Activated CD4-positive, alpha-beta T cell treated with anti-CD3 and anti-CD28 coated beads for 1 hour (primary cell): ENCODE results near the gene OR5C1.
"Not testable (repeated sequence)": the region's sequence is repeated elsewhere in the genome, so short reads cannot be mapped to it uniquely, and the experiment has no call there.

Source experiments
- DNase-seq: peaks from one replicate; pipeline ENCODE4 v3.0.0-alpha.2; 2020

The OR5C1 gene

GRCh38 chr9:122812736-122813135 lies 24.0 kb downstream of the OR5C1 start:
- no peak for DNase-seq

- no peak for DNase-seq
Observed at GRCh38 chr9:122814545-122814944, 25.8 kb downstream of the OR5C1 start.

- DNase-seq = no peak
Observed at GRCh38 chr9:122815544-122815943, 26.8 kb downstream of the OR5C1 start.

GRCh38 chr9:122816163-122816867 lies 27.6 kb downstream of the OR5C1 start:
- DNase-seq = peak; percentile 21

- DNase-seq = no peak
Observed at GRCh38 chr9:122819326-122819725, 30.6 kb downstream of the OR5C1 start.

GRCh38 chr9:122819791-122820489 lies 31.2 kb downstream of the OR5C1 start:
- DNase-seq = no peak

- DNase-seq = no peak
Observed at GRCh38 chr9:122820490-122820845, 31.7 kb downstream of the OR5C1 start.

- DNase-seq = no peak
Observed at GRCh38 chr9:122821278-122821943, 32.7 kb downstream of the OR5C1 start.

- no peak for DNase-seq
Observed at GRCh38 chr9:122822056-122822455, 33.3 kb downstream of the OR5C1 start.

- no peak for DNase-seq
Observed at GRCh38 chr9:122822938-122823337, 34.2 kb downstream of the OR5C1 start.

- no peak for DNase-seq
Observed at GRCh38 chr9:122827761-122828093, 39.0 kb downstream of the OR5C1 start.

GRCh38 chr9:122828965-122829284 lies 40.2 kb downstream of the OR5C1 start:
- not testable (repeated sequence) for DNase-seq

- DNase-seq = no peak
Observed at GRCh38 chr9:122832194-122832593, 43.5 kb downstream of the OR5C1 start.

- no peak for DNase-seq
Observed at GRCh38 chr9:122835313-122835731, 46.6 kb downstream of the OR5C1 start.

GRCh38 chr9:122837266-122837850 lies 48.6 kb downstream of the OR5C1 start:
- DNase-seq = no peak

- DNase-seq = not testable (repeated sequence)
Observed at GRCh38 chr9:122838441-122838840, 49.7 kb downstream of the OR5C1 start.
